ENCODE measurements around the gene SCARB2. TPM values are rescaled to one million over a fixed set of nuclear protein-coding genes. Genes with fewer than 3 reads are reported as not detected.

The SCARB2 gene
- total RNA-seq, 1 donor from 2014 or later, result 166 TPM

DNA sequence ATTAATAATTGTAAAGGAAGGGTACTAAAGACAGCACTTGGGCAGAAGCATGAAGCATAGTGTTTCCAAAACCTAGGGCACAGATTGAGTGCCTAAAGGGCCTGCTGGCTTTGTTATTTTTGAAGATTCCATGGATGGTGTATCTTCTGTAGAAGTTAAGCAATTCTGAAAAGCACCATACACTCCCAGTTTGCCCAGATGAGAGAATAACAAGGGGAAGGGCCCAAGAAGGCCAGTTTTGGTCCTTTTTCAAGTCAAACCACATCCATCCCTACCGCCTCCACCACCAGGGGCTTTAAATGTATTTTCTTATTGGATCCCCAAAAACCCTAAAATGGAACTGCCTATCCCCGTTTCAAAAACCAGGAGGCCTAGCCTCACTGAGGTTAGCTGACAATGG, 17.2 kb downstream of the SCARB2 start:
- no peak overlapping the region for H3K4me3 ChIP-seq
- ATAC-seq (no peak), DNase-seq (no peak)
- H3K4me1 ChIP-seq, result peaks cover 89% of the 10 kb centered on the region
- peaks cover 40% of the 10 kb centered on the region for H3K36me3 ChIP-seq
- peak overlapping the region; percentile 71 for H3K27ac ChIP-seq
- H3K9me3 ChIP-seq, result no peaks in the 10 kb centered on the region
- TF ChIP-seq, protein P1, sequence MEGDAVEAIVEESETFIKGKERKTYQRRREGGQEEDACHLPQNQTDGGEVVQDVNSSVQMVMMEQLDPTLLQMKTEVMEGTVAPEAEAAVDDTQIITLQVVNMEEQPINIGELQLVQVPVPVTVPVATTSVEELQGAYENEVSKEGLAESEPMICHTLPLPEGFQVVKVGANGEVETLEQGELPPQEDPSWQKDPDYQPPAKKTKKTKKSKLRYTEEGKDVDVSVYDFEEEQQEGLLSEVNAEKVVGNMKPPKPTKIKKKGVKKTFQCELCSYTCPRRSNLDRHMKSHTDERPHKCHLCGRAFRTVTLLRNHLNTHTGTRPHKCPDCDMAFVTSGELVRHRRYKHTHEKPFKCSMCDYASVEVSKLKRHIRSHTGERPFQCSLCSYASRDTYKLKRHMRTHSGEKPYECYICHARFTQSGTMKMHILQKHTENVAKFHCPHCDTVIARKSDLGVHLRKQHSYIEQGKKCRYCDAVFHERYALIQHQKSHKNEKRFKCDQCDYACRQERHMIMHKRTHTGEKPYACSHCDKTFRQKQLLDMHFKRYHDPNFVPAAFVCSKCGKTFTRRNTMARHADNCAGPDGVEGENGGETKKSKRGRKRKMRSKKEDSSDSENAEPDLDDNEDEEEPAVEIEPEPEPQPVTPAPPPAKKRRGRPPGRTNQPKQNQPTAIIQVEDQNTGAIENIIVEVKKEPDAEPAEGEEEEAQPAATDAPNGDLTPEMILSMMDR (IDR thresholded peaks at IDR 0.05), result no peak
- intact Hi-C loops (cut with DNase I), result no loop called here
- no peaks in the 10 kb centered on the region for H3K27me3 ChIP-seq (ENCODE audit: low read depth)

DNA sequence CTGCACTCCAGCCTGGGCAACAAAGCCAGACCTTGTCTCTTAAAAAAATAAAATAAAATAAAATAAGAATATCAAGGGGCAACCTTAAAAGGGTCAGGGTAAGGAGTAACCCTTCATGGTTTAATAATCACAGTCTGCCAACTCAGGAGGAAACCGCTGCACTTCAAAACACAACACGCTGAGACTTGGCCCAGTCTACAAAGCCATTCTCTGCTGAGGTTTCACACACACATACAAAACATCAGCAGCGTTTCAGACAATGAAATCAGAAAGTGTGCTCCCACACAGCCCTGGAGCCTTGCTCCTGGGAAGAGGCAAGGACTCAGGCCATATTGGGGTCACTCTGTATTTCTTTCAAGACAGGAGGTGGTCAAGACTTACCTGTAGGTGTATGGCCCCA, 18.3 kb downstream of the SCARB2 start:
- Histone ChIP-seq H3K36me3 (peaks cover 48% of the 10 kb centered on the region), H3K4me1 (peaks cover 79% of the 10 kb centered on the region), H3K27ac (peak overlapping the region; percentile 56), H3K9me3 (no peaks in the 10 kb centered on the region), H3K4me3 (no peak overlapping the region), H3K27me3 (ENCODE audit: low read depth) (no peaks in the 10 kb centered on the region)
- TF ChIP-seq, protein P1 (IDR thresholded peaks at IDR 0.05), result no peak
- intact Hi-C loops (cut with DNase I), result no loop called here
- ATAC-seq (no peak), DNase-seq (no peak)

DNA sequence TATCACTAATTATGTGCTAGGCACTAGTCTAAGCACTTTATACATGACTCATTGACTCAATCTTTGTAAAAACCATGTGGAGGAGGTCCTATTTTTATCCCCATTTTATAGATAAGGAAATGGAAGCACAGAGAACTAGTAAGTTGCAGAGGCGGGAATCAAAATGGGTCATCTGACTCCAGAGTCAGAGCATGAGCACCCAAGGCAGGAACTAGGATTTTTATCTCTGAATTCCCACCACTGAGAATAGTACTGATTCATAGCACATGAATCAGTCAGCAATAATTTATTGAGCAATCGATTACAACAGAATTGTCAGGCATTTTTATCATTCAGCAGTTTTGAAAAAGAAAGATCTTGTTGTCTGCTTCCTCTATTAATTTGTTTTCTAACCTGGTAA, 19.3 kb downstream of the SCARB2 start:
- Histone ChIP-seq H3K27me3 (ENCODE audit: low read depth) (no peaks in the 10 kb centered on the region), H3K4me1 (peaks cover 69% of the 10 kb centered on the region), H3K27ac (no peak overlapping the region), H3K36me3 (peaks cover 48% of the 10 kb centered on the region), H3K4me3 (no peak overlapping the region), H3K9me3 (no peaks in the 10 kb centered on the region)
- TF ChIP-seq, protein P1 (IDR thresholded peaks at IDR 0.05), result no peak
- DNase-seq (no peak), ATAC-seq (peak; percentile 68 to 89)
- intact Hi-C loops (cut with DNase I), result no loop called here

DNA sequence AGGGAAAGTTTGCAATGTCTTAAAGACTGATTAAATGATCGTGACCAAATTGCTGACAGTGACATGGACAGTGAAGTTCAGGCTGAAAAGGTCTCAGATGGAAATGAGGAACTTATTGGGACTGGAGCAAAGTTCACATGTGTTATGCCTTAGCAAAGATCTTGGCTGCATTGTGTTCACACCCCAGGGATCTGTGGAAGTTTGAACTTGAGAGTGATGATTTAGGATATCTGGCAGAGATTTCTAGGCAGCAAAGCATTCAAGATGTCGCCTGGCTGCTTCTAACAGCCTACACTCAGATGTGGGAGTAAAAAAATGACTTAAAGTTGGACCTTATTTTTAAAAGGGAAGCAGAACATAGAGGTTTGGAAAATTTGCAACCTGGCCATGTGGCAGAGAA, 21.4 kb downstream of the SCARB2 start:
- TF ChIP-seq, protein P1 (IDR thresholded peaks at IDR 0.05), result no peak
- H3K36me3 ChIP-seq, result peaks cover 48% of the 10 kb centered on the region
- no peaks in the 10 kb centered on the region for H3K9me3 ChIP-seq
- peaks cover 62% of the 10 kb centered on the region for H3K4me1 ChIP-seq
- no peak overlapping the region for H3K27ac ChIP-seq
- ATAC-seq, result no peak
- no peaks in the 10 kb centered on the region for H3K27me3 ChIP-seq (ENCODE audit: low read depth)
- intact Hi-C loops (cut with DNase I), result no loop called here
- no peak for DNase-seq
- H3K4me3 ChIP-seq, result no peak overlapping the region

DNA sequence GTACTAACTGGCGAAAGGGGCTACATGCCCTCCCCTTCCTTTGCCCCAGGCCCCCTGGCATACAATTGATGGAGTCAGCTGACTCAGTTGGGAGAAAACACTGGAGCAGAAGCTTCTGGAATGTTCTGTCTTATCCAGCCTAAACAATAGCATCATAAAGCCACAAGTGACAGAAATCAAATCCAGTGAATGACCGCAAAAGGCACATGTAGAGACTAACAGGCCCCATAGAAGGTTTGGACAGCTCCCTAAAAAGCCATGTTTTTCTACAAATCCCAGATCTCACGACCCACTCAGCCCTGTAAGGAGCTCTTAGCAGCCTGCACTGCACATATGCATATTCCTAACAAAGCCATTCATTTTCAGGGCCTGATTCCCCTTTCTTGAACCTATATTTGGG, 25.1 kb downstream of the SCARB2 start:
- H3K27me3 ChIP-seq (ENCODE audit: low read depth), result no peaks in the 10 kb centered on the region
- H3K27ac ChIP-seq, result no peak overlapping the region
- DNase-seq (no peak), ATAC-seq (no peak)
- H3K9me3 ChIP-seq, result no peaks in the 10 kb centered on the region
- H3K4me1 ChIP-seq, result peaks cover 35% of the 10 kb centered on the region
- TF ChIP-seq, protein P1 (IDR thresholded peaks at IDR 0.05), result no peak
- H3K36me3 ChIP-seq, result peaks cover 49% of the 10 kb centered on the region
- H3K4me3 ChIP-seq, result no peak overlapping the region
- intact Hi-C loops (cut with DNase I), result no loop called here

DNA sequence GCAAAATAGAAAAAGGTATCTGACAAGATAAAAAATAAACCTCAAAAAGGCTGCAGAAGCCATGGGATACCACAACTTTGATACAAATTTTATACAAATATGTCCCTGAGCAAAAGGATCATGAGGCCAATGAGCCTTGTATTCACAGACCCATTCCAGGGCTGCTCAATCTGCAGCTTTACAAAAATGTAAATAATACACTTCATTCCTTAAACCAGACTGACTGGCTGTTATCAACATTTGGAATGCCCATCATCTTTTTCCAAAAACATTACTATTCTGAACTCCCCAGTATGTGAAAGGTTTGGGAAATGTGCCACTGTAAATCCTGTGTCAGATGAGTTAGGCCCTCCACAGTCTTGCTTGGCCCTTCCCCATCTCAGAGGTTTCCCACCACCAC, 25.5 kb downstream of the SCARB2 start:
- TF ChIP-seq, protein P1 (IDR thresholded peaks at IDR 0.05), result no peak
- intact Hi-C loops (cut with DNase I), result no loop called here
- Histone ChIP-seq H3K27ac (no peak overlapping the region), H3K4me1 (peaks cover 33% of the 10 kb centered on the region), H3K9me3 (no peaks in the 10 kb centered on the region), H3K27me3 (ENCODE audit: low read depth) (no peaks in the 10 kb centered on the region), H3K4me3 (no peak overlapping the region), H3K36me3 (peaks cover 49% of the 10 kb centered on the region)
- no peak for ATAC-seq
- DNase-seq, result no peak
